ENCODE measurements around the gene SOCS7. TPM values are rescaled to one million over a fixed set of nuclear protein-coding genes. Genes with fewer than 3 reads are reported as not detected.

The SOCS7 gene
- total and polyA plus RNA-seq, 8 donors: 5.5 to 24.0 (median 17.5) TPM

DNA sequence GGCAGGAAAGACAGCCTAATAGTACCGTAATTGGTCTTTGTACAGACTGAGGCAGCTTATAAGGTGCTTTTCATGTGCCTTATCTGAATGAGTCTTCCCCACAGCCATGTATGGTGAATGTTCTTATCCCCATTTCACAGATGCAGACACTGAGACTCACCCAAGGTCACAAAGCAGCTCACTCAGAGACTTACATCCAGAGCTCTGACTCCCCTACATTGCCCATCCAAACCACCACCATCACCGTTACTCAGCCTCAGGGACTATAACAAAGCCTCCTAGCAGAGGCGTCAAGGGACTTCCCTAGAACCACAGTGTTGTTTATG, 7.3 kb upstream of the SOCS7 start:
- no peak for FAIRE-seq

DNA sequence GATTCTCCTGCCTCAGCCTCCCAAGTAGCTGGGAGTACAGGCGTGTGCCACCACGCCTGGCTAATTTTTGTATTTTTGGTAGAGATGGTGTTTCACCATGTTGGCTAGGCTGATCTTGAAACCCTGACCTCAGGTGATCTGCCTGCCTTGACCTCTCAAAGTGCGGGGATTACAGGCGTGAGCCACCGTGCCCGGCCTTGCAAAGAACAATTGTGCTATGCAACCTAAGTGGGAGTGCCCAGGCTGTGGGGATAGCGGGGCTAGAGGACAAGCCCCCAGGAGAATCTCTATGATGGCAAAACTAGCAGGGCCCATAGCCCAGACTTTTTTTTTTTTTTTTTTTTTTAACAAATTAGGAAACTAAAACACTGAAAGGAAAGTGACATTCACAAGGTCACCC, 5.9 kb upstream of the SOCS7 start:
- TF ChIP-seq CTCF (IDR thresholded peaks at IDR 0.05): no peak
- H3K27me3 ChIP-seq: no peaks in the 10 kb centered on the region
- intact Hi-C loops (cut with DNase I): loop anchor here in 2 of 3 donors (5.0 kb wide), 1 partner anchor 72 kb away; no protein-coding TSS in a partner anchor
- no peak overlapping the region for H3K27ac ChIP-seq
- 92 to 95% methylated on average over 7 of the region's 7 CpGs for WGBS, 2 donors
- H3K36me3 ChIP-seq: no peaks in the 10 kb centered on the region
- DNase-seq: no peak
- no peak for FAIRE-seq
- H3K4me1 ChIP-seq: peaks cover 0 to under 1% (median 0%) of the 10 kb centered on the region in 3 donors
- no peaks in the 10 kb centered on the region for H3K9me3 ChIP-seq
- no peak overlapping the region for H3K4me3 ChIP-seq
- ATAC-seq: no peak

More for the DNA sequence above, 7.3 kb upstream of the SOCS7 start:
- Histone ChIP-seq H3K9me3 (no peaks in the 10 kb centered on the region), H3K36me3 (no peaks in the 10 kb centered on the region), H3K4me1 (no peaks in the 10 kb centered on the region), H3K4me3 (no peak overlapping the region), H3K27ac (no peak overlapping the region), H3K27me3 (no peaks in the 10 kb centered on the region)
- intact Hi-C loops (cut with DNase I): loop anchor here in 1 of 3 donors (5.0 kb wide), 1 partner anchor 73 kb away; no protein-coding TSS in a partner anchor
- WGBS, 2 donors: 81 to 89% methylated on average over 3 of the region's 3 CpGs
- DNase-seq (no peak), ATAC-seq (no peak)
- TF ChIP-seq CTCF (IDR thresholded peaks at IDR 0.05): no peak

- peak; percentile 33 to 69 (median 66) for ATAC-seq
- intact Hi-C loops (cut with DNase I): loop anchor here in 2 of 3 donors (5.0 kb wide), 1 partner anchor 68 kb away; no protein-coding TSS in a partner anchor
- H3K4me3 ChIP-seq: no peak overlapping the region
- no peak for FAIRE-seq
- H3K9me3 ChIP-seq: no peaks in the 10 kb centered on the region
- TF ChIP-seq CTCF (IDR thresholded peaks at IDR 0.05): peak; percentile 75 to 89 (median 84)
- H3K27me3 ChIP-seq: no peaks in the 10 kb centered on the region
- no peak overlapping the region for H3K27ac ChIP-seq
- DNase-seq: peak; percentile 77 to 89 (median 88)
- 14 to 15% methylated on average over 8 of the region's 8 CpGs for WGBS, 2 donors
- H3K36me3 ChIP-seq: no peaks in the 10 kb centered on the region
- peaks cover 4 to 17% (median 4%) of the 10 kb centered on the region in 3 donors for H3K4me1 ChIP-seq
Observed at GRCh38 chr17:38349097-38349730, 2.4 kb upstream of the SOCS7 start.

DNA sequence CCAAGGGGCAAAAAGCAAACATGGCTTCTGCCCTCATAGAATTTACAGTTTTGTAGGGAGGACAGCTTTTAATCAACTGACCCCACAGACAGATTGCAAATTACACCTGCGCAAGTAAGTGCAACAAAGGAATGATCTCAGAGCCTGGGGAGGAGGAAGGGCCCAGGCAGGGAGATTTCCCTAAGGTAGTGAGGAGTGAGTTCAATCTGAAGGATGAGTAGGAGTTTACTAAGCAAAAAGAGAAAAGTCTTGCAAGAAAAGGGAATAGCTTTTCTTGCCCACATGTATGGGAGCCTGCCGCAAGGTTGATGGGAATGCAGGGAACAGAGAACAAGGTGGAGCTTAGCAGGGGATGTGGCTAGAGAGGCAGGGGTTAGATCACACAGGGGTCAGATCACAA, 1.6 kb upstream of the SOCS7 start:
- no peak for DNase-seq
- no peak for TF ChIP-seq CTCF (IDR thresholded peaks at IDR 0.05)
- Histone ChIP-seq H3K4me1 (peaks cover 4 to 22% (median 8%) of the 10 kb centered on the region in 3 donors), H3K4me3 (no peak overlapping the region), H3K9me3 (no peaks in the 10 kb centered on the region), H3K27ac (no peak overlapping the region), H3K27me3 (no peaks in the 10 kb centered on the region), H3K36me3 (no peaks in the 10 kb centered on the region)
- no peak for FAIRE-seq
- no peak for ATAC-seq
- 94 to 98% methylated on average over 2 of the region's 2 CpGs for WGBS, 2 donors
- intact Hi-C loops (cut with DNase I): no loop called here
